ENCODE data around the gene CFAP70.

DNA sequence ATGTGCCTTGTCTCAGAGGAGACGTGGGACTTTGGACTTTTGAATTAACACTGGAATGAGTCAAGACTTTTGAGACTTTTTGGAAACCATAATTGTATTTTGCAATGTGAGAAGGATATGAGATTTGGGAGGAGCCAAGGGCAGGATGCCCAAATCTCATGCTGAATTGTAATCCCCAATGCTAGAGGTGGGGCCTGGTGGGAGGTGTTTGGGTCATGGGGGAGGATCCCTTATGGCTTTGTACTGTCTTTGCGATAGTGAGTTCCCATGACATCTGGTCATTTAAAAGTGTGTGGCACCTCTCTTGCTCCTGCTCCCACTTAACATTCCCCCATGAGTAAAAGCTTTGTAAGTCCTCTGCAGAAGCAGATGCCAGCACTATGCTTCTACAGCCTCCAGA, 150.8 kb downstream of the CFAP70 start:
- TF ChIP-seq, protein P1, sequence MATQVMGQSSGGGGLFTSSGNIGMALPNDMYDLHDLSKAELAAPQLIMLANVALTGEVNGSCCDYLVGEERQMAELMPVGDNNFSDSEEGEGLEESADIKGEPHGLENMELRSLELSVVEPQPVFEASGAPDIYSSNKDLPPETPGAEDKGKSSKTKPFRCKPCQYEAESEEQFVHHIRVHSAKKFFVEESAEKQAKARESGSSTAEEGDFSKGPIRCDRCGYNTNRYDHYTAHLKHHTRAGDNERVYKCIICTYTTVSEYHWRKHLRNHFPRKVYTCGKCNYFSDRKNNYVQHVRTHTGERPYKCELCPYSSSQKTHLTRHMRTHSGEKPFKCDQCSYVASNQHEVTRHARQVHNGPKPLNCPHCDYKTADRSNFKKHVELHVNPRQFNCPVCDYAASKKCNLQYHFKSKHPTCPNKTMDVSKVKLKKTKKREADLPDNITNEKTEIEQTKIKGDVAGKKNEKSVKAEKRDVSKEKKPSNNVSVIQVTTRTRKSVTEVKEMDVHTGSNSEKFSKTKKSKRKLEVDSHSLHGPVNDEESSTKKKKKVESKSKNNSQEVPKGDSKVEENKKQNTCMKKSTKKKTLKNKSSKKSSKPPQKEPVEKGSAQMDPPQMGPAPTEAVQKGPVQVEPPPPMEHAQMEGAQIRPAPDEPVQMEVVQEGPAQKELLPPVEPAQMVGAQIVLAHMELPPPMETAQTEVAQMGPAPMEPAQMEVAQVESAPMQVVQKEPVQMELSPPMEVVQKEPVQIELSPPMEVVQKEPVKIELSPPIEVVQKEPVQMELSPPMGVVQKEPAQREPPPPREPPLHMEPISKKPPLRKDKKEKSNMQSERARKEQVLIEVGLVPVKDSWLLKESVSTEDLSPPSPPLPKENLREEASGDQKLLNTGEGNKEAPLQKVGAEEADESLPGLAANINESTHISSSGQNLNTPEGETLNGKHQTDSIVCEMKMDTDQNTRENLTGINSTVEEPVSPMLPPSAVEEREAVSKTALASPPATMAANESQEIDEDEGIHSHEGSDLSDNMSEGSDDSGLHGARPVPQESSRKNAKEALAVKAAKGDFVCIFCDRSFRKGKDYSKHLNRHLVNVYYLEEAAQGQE (IDR thresholded peaks at IDR 0.05; ENCODE audit: borderline replicate concordance), result no peak
- TF ChIP-seq, protein P2, sequence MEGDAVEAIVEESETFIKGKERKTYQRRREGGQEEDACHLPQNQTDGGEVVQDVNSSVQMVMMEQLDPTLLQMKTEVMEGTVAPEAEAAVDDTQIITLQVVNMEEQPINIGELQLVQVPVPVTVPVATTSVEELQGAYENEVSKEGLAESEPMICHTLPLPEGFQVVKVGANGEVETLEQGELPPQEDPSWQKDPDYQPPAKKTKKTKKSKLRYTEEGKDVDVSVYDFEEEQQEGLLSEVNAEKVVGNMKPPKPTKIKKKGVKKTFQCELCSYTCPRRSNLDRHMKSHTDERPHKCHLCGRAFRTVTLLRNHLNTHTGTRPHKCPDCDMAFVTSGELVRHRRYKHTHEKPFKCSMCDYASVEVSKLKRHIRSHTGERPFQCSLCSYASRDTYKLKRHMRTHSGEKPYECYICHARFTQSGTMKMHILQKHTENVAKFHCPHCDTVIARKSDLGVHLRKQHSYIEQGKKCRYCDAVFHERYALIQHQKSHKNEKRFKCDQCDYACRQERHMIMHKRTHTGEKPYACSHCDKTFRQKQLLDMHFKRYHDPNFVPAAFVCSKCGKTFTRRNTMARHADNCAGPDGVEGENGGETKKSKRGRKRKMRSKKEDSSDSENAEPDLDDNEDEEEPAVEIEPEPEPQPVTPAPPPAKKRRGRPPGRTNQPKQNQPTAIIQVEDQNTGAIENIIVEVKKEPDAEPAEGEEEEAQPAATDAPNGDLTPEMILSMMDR (IDR thresholded peaks at IDR 0.05; ENCODE audit: poor library complexity, severe bottlenecking), result no peak
- TF ChIP-seq RAD21 (conservative IDR thresholded peaks at IDR 0.05) (no peak), EP300 (conservative IDR thresholded peaks at IDR 0.05; ENCODE audit: poor library complexity, severe bottlenecking) (no peak), POLR2AphosphoS5 (IDR thresholded peaks at IDR 0.05) (no peak)

Data from neural cell (in vitro differentiated cells).